GM21515 (cell line): ENCODE measurements around the gene TARS1.
"Not testable (repeated sequence)": the region's sequence is repeated elsewhere in the genome, so short reads cannot be mapped to it uniquely, and the experiment has no call there.

Experiments used
- ATAC-seq: cut with Tn5 transposase; IDR thresholded peaks from one replicate; pipeline ENCODE4 v1.9.1; 2021; ENCODE audit not compliant: unreplicated experiment

Gene TARS1

GRCh38 chr5:33487236-33487635, 46.5 kb downstream of the TARS1 start:
- no peak for ATAC-seq

- no peak for ATAC-seq
Measured at GRCh38 chr5:33488558-33489355, 48.0 kb downstream of the TARS1 start.

- ATAC-seq: no peak
Measured at GRCh38 chr5:33489481-33490067, 48.8 kb downstream of the TARS1 start.

- no peak for ATAC-seq
Measured at GRCh38 chr5:33490071-33490665, 49.4 kb downstream of the TARS1 start.

GRCh38 chr5:33491941-33492340, 51.2 kb downstream of the TARS1 start:
- ATAC-seq: no peak

- no peak for ATAC-seq
Measured at GRCh38 chr5:33494466-33494865, 53.7 kb downstream of the TARS1 start.

GRCh38 chr5:33501260-33501659, 60.5 kb downstream of the TARS1 start:
- no peak for ATAC-seq

- ATAC-seq: no peak
Measured at GRCh38 chr5:33501899-33502298, 61.1 kb downstream of the TARS1 start.

- ATAC-seq: no peak
Measured at GRCh38 chr5:33504570-33504969, 63.8 kb downstream of the TARS1 start.

- no peak for ATAC-seq
Measured at GRCh38 chr5:33507426-33507825, 66.7 kb downstream of the TARS1 start.

- no peak for ATAC-seq
Measured at GRCh38 chr5:33509036-33509435, 68.3 kb downstream of the TARS1 start.

GRCh38 chr5:33513462-33514185, 72.9 kb downstream of the TARS1 start:
- ATAC-seq: no peak

GRCh38 chr5:33515366-33515765, 74.6 kb downstream of the TARS1 start:
- not testable (repeated sequence) for ATAC-seq

- no peak for ATAC-seq
Measured at GRCh38 chr5:33516421-33516820, 75.7 kb downstream of the TARS1 start.
